GM12878 (cell line): Measurements from ENCODE around the gene DIP2C. TPM values are rescaled to one million over a fixed set of nuclear protein-coding genes. Genes with fewer than 3 reads are reported as not detected.

Experiments
- ATAC-seq: fragments of 200-7000 bp; cut with Tn5 transposase; 3 replicates; pipeline ENCODE4 v1.9.1; 2020; ENCODE audit warnings: mild to moderate bottlenecking, moderate library complexity
- BruUV-seq: library from RNA; stranded (reverse); fragments of 400-500 nt; replicated peaks from 2 replicates; lab custom pipeline; 2021; lab: Mats Ljungman, UMichigan
- CTCF ChIA-PET: fragments of 300-600 bp; sonication (Branson Sonifier 250); formaldehyde crosslinking; extraction: SDS; loops from one replicate; lab custom pipeline; 2021; ENCODE audit warnings: inconsistent platforms; lab: Yijun Ruan, JAX
- POLR2A ChIA-PET: fragments of 350-600 bp; formaldehyde crosslinking; extraction: SDS; loops from one replicate; lab custom pipeline; 2021; ENCODE audit warnings: inconsistent platforms; lab: Charles Lee
- RAD21 ChIA-PET: fragments of 300-600 bp; sonication (Branson Sonifier 250); formaldehyde crosslinking; loops from one replicate; lab custom pipeline; 2023; ENCODE audit warnings: antibody characterized with exemption; ENCODE audit not compliant: unreplicated experiment; lab: Charles Lee
- SMC1A ChIA-PET: fragments of 300-600 bp; sonication (Branson Sonifier 250); formaldehyde crosslinking; loops from one replicate; lab custom pipeline; 2023; ENCODE audit not compliant: unreplicated experiment, uncharacterized antibody; lab: Charles Lee
- DNase-seq: peaks from one replicate; pipeline ENCODE4 v3.0.0-alpha.2; 2011; ENCODE audit warnings: low read depth, low spot score
- FAIRE-seq: peaks from 3 replicates; lab custom pipeline; 2011; peaks lifted over from hg19 to GRCh38; lab: Jason Lieb, UNC
- H2AFZ ChIP-seq: 2 replicates; pipeline ENCODE4 v1.6.0; 2011; ENCODE audit warnings: low read depth, low read length, control low read depth; ENCODE audit not compliant: control insufficient read depth
- H3K27ac ChIP-seq: 2 replicates; pipeline ENCODE4 v1.5.1; 2011; ENCODE audit warnings: control low read depth; ENCODE audit not compliant: control insufficient read depth, insufficient read depth
- H3K27me3 ChIP-seq, 2 experiments: replicated peaks in 1 of 2; 2 replicates each; pipeline versions ENCODE4 v1.6.0 to v1.6.1; 2011; ENCODE audit warnings: low read length in 1 of 2; ENCODE audit not compliant: control insufficient read depth in 2 of 2, insufficient read depth in 2 of 2
- H3K36me3 ChIP-seq, 2 experiments: 2 replicates each; pipeline ENCODE4 v1.5.1; 2011; ENCODE audit warnings: low read length in 1 of 2; ENCODE audit not compliant: control insufficient read depth in 2 of 2, insufficient read depth in 2 of 2
- H3K4me1 ChIP-seq: 2 replicates; pipeline ENCODE4 v1.6.1; 2011; ENCODE audit warnings: mild to moderate bottlenecking, low read length, moderate library complexity, mixed read lengths; ENCODE audit not compliant: control insufficient read depth, insufficient read depth
- H3K4me2 ChIP-seq: 2 replicates; pipeline ENCODE4 v1.6.0; 2011; ENCODE audit warnings: control low read depth; ENCODE audit not compliant: control insufficient read depth, insufficient read depth
- H3K4me3 ChIP-seq: fragments of 200-600 bp; sonication (generic); 2 replicates; pipeline ENCODE4 v1.5.1; 2016
- H3K79me2 ChIP-seq: 2 replicates; pipeline ENCODE4 v1.6.0; 2011; ENCODE audit warnings: low read length; ENCODE audit not compliant: control insufficient read depth, insufficient read depth
- H3K9ac ChIP-seq: 2 replicates; pipeline ENCODE4 v1.8.0; 2011; ENCODE audit warnings: low read length, control low read depth, mixed read lengths; ENCODE audit not compliant: control insufficient read depth, insufficient read depth
- H3K9me3 ChIP-seq: replicated peaks from 3 replicates; pipeline ENCODE4 v1.5.1; 2011; ENCODE audit warnings: mild to moderate bottlenecking, low read length; ENCODE audit not compliant: control insufficient read depth, insufficient read depth
- H4K20me1 ChIP-seq: 2 replicates; pipeline ENCODE4 v1.6.0; 2011; ENCODE audit not compliant: control insufficient read depth, insufficient read depth
- EP300 ChIP-seq, 2 experiments: fragments of 150-350 bp in 1 of 2; IDR thresholded peaks; 2 replicates each; pipeline ENCODE4 v1.6.1; 2011 to 2012; ENCODE audit warnings: low read depth in 2 of 2, low read length in 2 of 2, borderline replicate concordance in 1 of 2, improper control_type of control experiment in 1 of 2, inconsistent platforms in 1 of 2; ENCODE audit not compliant: control insufficient read depth in 1 of 2
- FOXK2 ChIP-seq: fragments of 450-650 bp; IDR thresholded peaks from 2 replicates; pipeline ENCODE4 v1.6.1; 2017; ENCODE audit warnings: mild to moderate bottlenecking, moderate library complexity
- GABPA ChIP-seq: IDR thresholded peaks from 2 replicates; pipeline ENCODE4 v1.6.1; 2014; ENCODE audit warnings: antibody characterized with exemption, low read depth, mild to moderate bottlenecking, inconsistent platforms
- HDAC2 ChIP-seq: fragments of 200-600 bp; sonication (generic); IDR thresholded peaks from 2 replicates; pipeline ENCODE4 v1.6.1; 2017
- IRF3 ChIP-seq: fragments of 450-650 bp; IDR thresholded peaks from 2 replicates; pipeline ENCODE4 v1.6.1; 2014; ENCODE audit warnings: mild to moderate bottlenecking
- NRF1 ChIP-seq: conservative IDR thresholded peaks from 2 replicates; pipeline ENCODE4 v1.6.1; 2011; ENCODE audit warnings: mild to moderate bottlenecking, low read depth, low read length, improper control_type of control experiment
- YBX1 ChIP-seq: fragments of 450-650 bp; IDR thresholded peaks from 2 replicates; pipeline ENCODE4 v1.6.1; 2016; ENCODE audit warnings: antibody characterized with exemption
- ZBTB33 ChIP-seq: fragments of 450-650 bp; IDR thresholded peaks from 2 replicates; pipeline ENCODE4 v1.6.1; 2017; ENCODE audit warnings: mild to moderate bottlenecking
- ZNF24 ChIP-seq: fragments of 450-650 bp; IDR thresholded peaks from 2 replicates; pipeline ENCODE4 v1.6.1; 2017; ENCODE audit warnings: antibody characterized with exemption, mild to moderate bottlenecking
- WGBS: methylation state at CpG from one replicate; pipeline ENCODE4 v1.1.6; 2016; ENCODE audit warnings: low lambda C conversion rate; ENCODE audit not compliant: insufficient replicate concordance, insufficient coverage; ENCODE audit errors: missing lambda C conversion rate; 5-methylcytosine and 5-hydroxymethylcytosine counted together
- in situ Hi-C: fragments of 300-500 bp; cut with MboI; formaldehyde crosslinking; loops from 9 replicates; pipeline ENCODE4 v1.14.3; 2018; ENCODE audit warnings: mixed read lengths
- intact Hi-C: fragments of 100-400 bp; cut with micrococcal nuclease; formaldehyde crosslinking; loops from one replicate; pipeline ENCODE4 v1.14.2; 2022; ENCODE audit not compliant: unreplicated experiment
- polyA plus RNA-seq, 11 experiments: library from polyadenylated mRNA; depleted of rRNA in 4 of 11; unstranded in 6 of 11; stranded (reverse) in 5 of 11; fragments of >200 nt; fragmentation: Nextera tagmentation in 4 of 11; fragmentation: Illumina TruSeq in 1 of 11; extraction: Ambion mirVana in 4 of 11; extraction: Trizol in 1 of 11; gene quantifications; 1 replicate in 1 of 11; 2 replicates in 10 of 11; pipeline versions ENCODE4 v1.2.1 to v1.2.3, GENCODE V29; 2011 to 2016; ENCODE audit warnings: inconsistent platforms in 2 of 11, missing spikeins in 2 of 11, low read depth in 1 of 11
- total RNA-seq, 4 experiments: library from RNA; depleted of rRNA in 3 of 4; stranded (reverse); fragments of >200 nt in 3 of 4; fragmentation: Illumina TruSeq in 1 of 4; extraction: Trizol in 1 of 4; gene quantifications; 2 replicates each; pipeline versions ENCODE4 v1.2.1 to v1.2.3, GENCODE V29; 2013 to 2021
- TF ChIP-seq, protein P1 (sequence below): IDR thresholded peaks from 2 replicates; pipeline ENCODE4 v1.6.1; 2012; ENCODE audit warnings: improper control_type of control experiment, low read depth, low read length; ENCODE audit not compliant: insufficient replicate concordance

DIP2C gene
- total and polyA plus RNA-seq, 10 of the 15 experiments (the other 5 are each of a cell fraction or from before 2014, with no cell fraction given), result 0.01 to 0.10 (median 0.06) TPM

- no peak for ATAC-seq
- Histone ChIP-seq H4K20me1 (no peaks in the 10 kb centered on the region), H3K27me3 (no peaks in the 10 kb centered on the region), H3K36me3 (no peaks in the 10 kb centered on the region)
- no peak for TF ChIP-seq FOXK2
- TF ChIP-seq, all 136 proteins: peak for 0
- FAIRE-seq, result no peak
- CTCF ChIA-PET, result no interaction called here
- Histone ChIP-seq H3K9me3 (no peaks in the 10 kb centered on the region), H2AFZ (no peak overlapping the region), H3K79me2 (no peaks in the 10 kb centered on the region), H3K4me2 (no peak overlapping the region), H3K27ac (no peak overlapping the region), H3K9ac (no peak overlapping the region), H3K4me1 (no peaks in the 10 kb centered on the region), H3K4me3 (no peak overlapping the region)
- SMC1A ChIA-PET, result no interaction called here
- RAD21 ChIA-PET, result no interaction called here
- WGBS, result 67% methylated on average over 2 of the region's 2 CpGs
- POLR2A ChIA-PET, result no interaction called here
- intact Hi-C loops (no loop called here), in situ Hi-C loops (no loop called here)
- DNase-seq, result no peak
- BruUV-seq, result no TSS peak
Observed at GRCh38 chr10:443459-443858, 246.0 kb downstream of the DIP2C start.

DNA sequence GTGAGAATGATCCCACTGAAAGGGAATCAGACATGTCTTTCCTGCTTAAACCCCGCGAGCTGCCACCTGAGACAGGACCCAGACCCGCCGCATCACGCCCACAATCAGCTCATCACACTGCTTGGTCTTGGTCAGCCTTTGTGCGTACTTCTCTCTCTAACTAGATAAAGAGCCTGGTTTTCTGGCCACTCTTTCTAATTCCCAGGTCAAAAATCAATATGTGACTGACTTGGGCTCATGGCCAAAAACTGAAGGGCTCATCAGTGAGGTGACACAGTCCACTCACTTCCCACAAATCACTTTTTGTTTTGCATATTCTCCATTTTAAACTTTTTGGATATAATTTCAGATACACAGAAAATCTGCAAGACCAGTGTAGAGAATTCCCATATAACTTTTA, 247.3 kb downstream of the DIP2C start:
- RAD21 ChIA-PET, result no interaction called here
- H4K20me1 ChIP-seq, result no peaks in the 10 kb centered on the region
- H3K4me2 ChIP-seq, result no peak overlapping the region
- no peak overlapping the region for H3K27ac ChIP-seq
- no peak overlapping the region for H3K9ac ChIP-seq
- no peak for FAIRE-seq
- POLR2A ChIA-PET, result no interaction called here
- H3K79me2 ChIP-seq, result no peaks in the 10 kb centered on the region
- no peak overlapping the region for H3K4me3 ChIP-seq
- H3K4me1 ChIP-seq, result no peaks in the 10 kb centered on the region
- no peaks in the 10 kb centered on the region for H3K36me3 ChIP-seq
- SMC1A ChIA-PET, result no interaction called here
- no peaks in the 10 kb centered on the region for H3K9me3 ChIP-seq
- no peak for DNase-seq
- in situ Hi-C loops, result no loop called here
- intact Hi-C loops, result no loop called here
- H2AFZ ChIP-seq, result no peak overlapping the region
- no TSS peak for BruUV-seq
- H3K27me3 ChIP-seq, result no peaks in the 10 kb centered on the region
- no peak for ATAC-seq
- CTCF ChIA-PET, result no interaction called here
- whole genome bisulfite sequencing, result 79% methylated on average over 6 of the region's 6 CpGs
- TF ChIP-seq YBX1 (no peak), NRF1 (no peak), GABPA (no peak), IRF3 (no peak), EP300 (IDR thresholded peaks at IDR 0.05; ENCODE audit: borderline replicate concordance in 1 of 2, control insufficient read depth in 1 of 2, low read depth in 2 of 2, low read length in 2 of 2) (no peak), ZNF24 (no peak), HDAC2 (no peak), ZBTB33 (no peak)
- TF ChIP-seq, protein P1, sequence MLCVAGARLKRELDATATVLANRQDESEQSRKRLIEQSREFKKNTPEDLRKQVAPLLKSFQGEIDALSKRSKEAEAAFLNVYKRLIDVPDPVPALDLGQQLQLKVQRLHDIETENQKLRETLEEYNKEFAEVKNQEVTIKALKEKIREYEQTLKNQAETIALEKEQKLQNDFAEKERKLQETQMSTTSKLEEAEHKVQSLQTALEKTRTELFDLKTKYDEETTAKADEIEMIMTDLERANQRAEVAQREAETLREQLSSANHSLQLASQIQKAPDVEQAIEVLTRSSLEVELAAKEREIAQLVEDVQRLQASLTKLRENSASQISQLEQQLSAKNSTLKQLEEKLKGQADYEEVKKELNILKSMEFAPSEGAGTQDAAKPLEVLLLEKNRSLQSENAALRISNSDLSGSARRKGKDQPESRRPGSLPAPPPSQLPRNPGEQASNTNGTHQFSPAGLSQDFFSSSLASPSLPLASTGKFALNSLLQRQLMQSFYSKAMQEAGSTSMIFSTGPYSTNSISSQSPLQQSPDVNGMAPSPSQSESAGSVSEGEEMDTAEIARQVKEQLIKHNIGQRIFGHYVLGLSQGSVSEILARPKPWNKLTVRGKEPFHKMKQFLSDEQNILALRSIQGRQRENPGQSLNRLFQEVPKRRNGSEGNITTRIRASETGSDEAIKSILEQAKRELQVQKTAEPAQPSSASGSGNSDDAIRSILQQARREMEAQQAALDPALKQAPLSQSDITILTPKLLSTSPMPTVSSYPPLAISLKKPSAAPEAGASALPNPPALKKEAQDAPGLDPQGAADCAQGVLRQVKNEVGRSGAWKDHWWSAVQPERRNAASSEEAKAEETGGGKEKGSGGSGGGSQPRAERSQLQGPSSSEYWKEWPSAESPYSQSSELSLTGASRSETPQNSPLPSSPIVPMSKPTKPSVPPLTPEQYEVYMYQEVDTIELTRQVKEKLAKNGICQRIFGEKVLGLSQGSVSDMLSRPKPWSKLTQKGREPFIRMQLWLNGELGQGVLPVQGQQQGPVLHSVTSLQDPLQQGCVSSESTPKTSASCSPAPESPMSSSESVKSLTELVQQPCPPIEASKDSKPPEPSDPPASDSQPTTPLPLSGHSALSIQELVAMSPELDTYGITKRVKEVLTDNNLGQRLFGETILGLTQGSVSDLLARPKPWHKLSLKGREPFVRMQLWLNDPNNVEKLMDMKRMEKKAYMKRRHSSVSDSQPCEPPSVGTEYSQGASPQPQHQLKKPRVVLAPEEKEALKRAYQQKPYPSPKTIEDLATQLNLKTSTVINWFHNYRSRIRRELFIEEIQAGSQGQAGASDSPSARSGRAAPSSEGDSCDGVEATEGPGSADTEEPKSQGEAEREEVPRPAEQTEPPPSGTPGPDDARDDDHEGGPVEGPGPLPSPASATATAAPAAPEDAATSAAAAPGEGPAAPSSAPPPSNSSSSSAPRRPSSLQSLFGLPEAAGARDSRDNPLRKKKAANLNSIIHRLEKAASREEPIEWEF, result no peak
